Keratinocyte (primary cell): Measurements from ENCODE around the gene C10orf90. TPM values are rescaled to one million over a fixed set of nuclear protein-coding genes. Genes with fewer than 3 reads are reported as not detected.

ENCODE experiments used
- DNase-seq: peaks from one replicate; pipeline ENCODE4 v3.0.0-alpha.2; 2011; ENCODE audit warnings: low read depth, missing footprints, low spot score
- FAIRE-seq: peaks from 2 replicates; lab custom pipeline; 2011; peaks lifted over from hg19 to GRCh38; lab: Jason Lieb, UNC
- H2AFZ ChIP-seq: 2 replicates; pipeline ENCODE4 v1.6.0; 2012; ENCODE audit warnings: low read length, control low read depth, inconsistent platforms; ENCODE audit not compliant: control insufficient read depth
- H3K27ac ChIP-seq: 2 replicates; pipeline ENCODE4 v1.5.1; 2011; ENCODE audit warnings: low read length; ENCODE audit not compliant: control insufficient read depth, insufficient read depth
- H3K27me3 ChIP-seq: 3 replicates; pipeline ENCODE4 v1.6.0; 2011; ENCODE audit warnings: low read length; ENCODE audit not compliant: control insufficient read depth, insufficient read depth; ENCODE audit errors: extremely low read depth
- H3K36me3 ChIP-seq, 2 experiments: 2 replicates in 1 of 2; 3 replicates in 1 of 2; pipeline ENCODE4 v1.5.1; 2011; ENCODE audit warnings: low read length in 2 of 2, mild to moderate bottlenecking in 1 of 2; ENCODE audit not compliant: control insufficient read depth in 2 of 2, insufficient read depth in 2 of 2; ENCODE audit errors: extremely low read depth in 1 of 2
- H3K4me1 ChIP-seq: 3 replicates; pipeline ENCODE4 v1.5.1; 2011; ENCODE audit warnings: low read length; ENCODE audit not compliant: control insufficient read depth, insufficient read depth; ENCODE audit errors: extremely low read depth
- H3K4me2 ChIP-seq: 3 replicates; pipeline ENCODE4 v1.6.0; 2011; ENCODE audit warnings: low read depth, low read length; ENCODE audit not compliant: control insufficient read depth, insufficient read depth; ENCODE audit errors: extremely low read depth
- H3K4me3 ChIP-seq, 3 experiments: fragments of 200-600 bp in 1 of 3; sonication (generic) in 1 of 3; 2 replicates in 2 of 3; 3 replicates in 1 of 3; pipeline ENCODE4 v1.5.1; 2011 to 2016; ENCODE audit warnings: low read length in 3 of 3, mild to moderate bottlenecking in 3 of 3, control low read depth in 2 of 3, inconsistent platforms in 1 of 3, low read depth in 1 of 3, mixed read lengths in 1 of 3, mixed run types in 1 of 3, moderate library complexity in 1 of 3; ENCODE audit not compliant: control insufficient read depth in 2 of 3, insufficient read depth in 2 of 3; ENCODE audit errors: extremely low read depth in 1 of 3
- H3K79me2 ChIP-seq: 2 replicates; pipeline ENCODE4 v1.6.0; 2012; ENCODE audit warnings: low read length; ENCODE audit not compliant: control insufficient read depth, insufficient read depth
- H3K9ac ChIP-seq: 3 replicates; pipeline ENCODE4 v1.6.0; 2011; ENCODE audit warnings: low read length; ENCODE audit not compliant: control insufficient read depth, insufficient read depth; ENCODE audit errors: extremely low read depth
- H3K9me1 ChIP-seq: 3 replicates; pipeline ENCODE4 v1.6.0; 2011; ENCODE audit warnings: low read length; ENCODE audit not compliant: control insufficient read depth, insufficient read depth; ENCODE audit errors: extremely low read depth
- H3K9me3 ChIP-seq: 2 replicates; pipeline ENCODE4 v1.5.1; 2012; ENCODE audit warnings: low read depth, low read length; ENCODE audit not compliant: control insufficient read depth
- H4K20me1 ChIP-seq: 3 replicates; pipeline ENCODE4 v1.6.0; 2011; ENCODE audit warnings: low read length; ENCODE audit not compliant: control insufficient read depth, insufficient read depth; ENCODE audit errors: extremely low read depth
- CTCF ChIP-seq, 3 experiments: IDR thresholded peaks in 1 of 3; conservative IDR thresholded peaks in 1 of 3; optimal IDR thresholded peaks in 1 of 3; 2 replicates in 2 of 3; 3 replicates in 1 of 3; pipeline versions ENCODE3 to v1.5.1; 2011; ENCODE audit warnings: low read length in 3 of 3, mild to moderate bottlenecking in 3 of 3, moderate library complexity in 2 of 3, control low read depth in 1 of 3, inconsistent platforms in 1 of 3; ENCODE audit not compliant: insufficient read depth in 2 of 3; ENCODE audit errors: extremely low read depth in 1 of 3
- EZH2 ChIP-seq: IDR thresholded peaks from one replicate; pipeline ENCODE4 v1.6.1; 2012; ENCODE audit warnings: inconsistent platforms, mild to moderate bottlenecking, low read length, moderate library complexity
- dilution Hi-C: fragments of 300-500 bp; cut with MboI; formaldehyde crosslinking; loops from one replicate; pipeline ENCODE4 v1.7.0; 2020; ENCODE audit warnings: low sequenced_read_pairs; ENCODE audit not compliant: extremely low pct_ligation_motif_present
- polyA plus RNA-seq, 5 experiments: library from polyadenylated mRNA; depleted of rRNA in 3 of 5; stranded (reverse) in 3 of 5; stranded (forward) in 1 of 5; unstranded in 1 of 5; fragments of >200 nt; gene quantifications; 1 replicate in 1 of 5; 2 replicates in 3 of 5; 3 replicates in 1 of 5; pipeline versions ENCODE4 v1.2.1 to v1.2.3, GENCODE V29; 2011 to 2012; ENCODE audit warnings: missing spikeins in 2 of 5, low read depth in 1 of 5, low replicate concordance in 1 of 5

Gene C10orf90
- polyA plus RNA-seq, 1 donor (not counting 4 experiments of a cell fraction or from before 2014, with no cell fraction given), result not detected

GRCh38 chr10:126407831-126408230 lies 262.7 kb downstream of the C10orf90 start:
- Histone ChIP-seq H3K4me2 (no peak overlapping the region), H3K79me2 (no peaks in the 10 kb centered on the region), H3K4me3 (no peak overlapping the region), H3K9me3 (no peaks in the 10 kb centered on the region), H3K36me3 (no peaks in the 10 kb centered on the region), H3K9me1 (no peaks in the 10 kb centered on the region), H3K27ac (no peak overlapping the region), H3K9ac (no peak overlapping the region), H4K20me1 (no peaks in the 10 kb centered on the region), H3K4me1 (no peaks in the 10 kb centered on the region), H2AFZ (no peak overlapping the region), H3K27me3 (no peaks in the 10 kb centered on the region)
- DNase-seq, result no peak
- TF ChIP-seq EZH2, result no peak
- peak in 1 of 3 experiments; percentile 4 for TF ChIP-seq CTCF (optimal IDR thresholded peaks at IDR 0.05 in 1 of 3, IDR thresholded peaks at IDR 0.05 in 1 of 3, conservative IDR thresholded peaks at IDR 0.05 in 1 of 3; ENCODE audit: extremely low read depth in 1 of 3, insufficient read depth in 2 of 3, low read length in 3 of 3)
- no peak for FAIRE-seq
- dilution Hi-C loops, result no loop called here

- dilution Hi-C loops, result no loop called here
- no peaks in the 10 kb centered on the region for H3K9me1 ChIP-seq
- no peaks in the 10 kb centered on the region for H3K36me3 ChIP-seq
- H3K27me3 ChIP-seq, result no peaks in the 10 kb centered on the region
- no peaks in the 10 kb centered on the region for H3K4me1 ChIP-seq
- no peaks in the 10 kb centered on the region for H3K79me2 ChIP-seq
- no peak overlapping the region for H2AFZ ChIP-seq
- no peak for DNase-seq
- no peaks in the 10 kb centered on the region for H4K20me1 ChIP-seq
- H3K4me2 ChIP-seq, result no peak overlapping the region
- no peak overlapping the region for H3K9ac ChIP-seq
- no peaks in the 10 kb centered on the region for H3K9me3 ChIP-seq
- H3K27ac ChIP-seq, result no peak overlapping the region
- no peak for FAIRE-seq
- no peak for TF ChIP-seq CTCF (optimal IDR thresholded peaks at IDR 0.05 in 1 of 3, IDR thresholded peaks at IDR 0.05 in 1 of 3, conservative IDR thresholded peaks at IDR 0.05 in 1 of 3; ENCODE audit: extremely low read depth in 1 of 3, insufficient read depth in 2 of 3, low read length in 3 of 3)
- no peak for TF ChIP-seq EZH2
- H3K4me3 ChIP-seq, result no peak overlapping the region
These were observed 265.2 kb downstream of the C10orf90 start for GRCh38 chr10:126405239-126405775.
